GM21528 (cell line): Measurements from ENCODE around the gene MEG3.

Experiments
- ATAC-seq: cut with Tn5 transposase; IDR thresholded peaks from one replicate; pipeline ENCODE4 v1.9.1; 2021; ENCODE audit warnings: mild to moderate bottlenecking, moderate library complexity; ENCODE audit not compliant: unreplicated experiment, low FRiP score

Gene MEG3

GRCh38 chr14:100861937-100862247 lies 36.0 kb downstream of the MEG3 start:
- ATAC-seq: no peak

DNA sequence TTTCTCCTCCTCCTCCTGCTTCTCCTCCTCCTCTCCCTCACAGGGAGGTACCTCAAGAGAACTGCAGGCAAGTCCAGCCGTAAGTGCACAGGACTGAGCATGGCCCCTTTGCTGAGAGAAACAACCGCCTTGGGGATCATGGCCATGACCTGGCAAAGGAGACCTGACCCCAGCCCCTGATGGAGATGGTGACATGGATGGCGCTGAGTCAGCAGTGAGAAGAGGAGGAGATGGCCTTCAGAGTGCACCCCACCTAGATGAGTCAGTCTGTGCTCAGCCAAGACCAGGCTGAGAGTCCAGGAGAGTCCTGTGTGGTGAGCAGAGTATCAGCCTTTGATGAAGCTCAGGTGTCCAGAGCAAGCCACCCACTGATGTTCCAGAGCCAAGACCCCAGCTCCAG lies 36.4 kb downstream of the MEG3 start:
- ATAC-seq: no peak

DNA sequence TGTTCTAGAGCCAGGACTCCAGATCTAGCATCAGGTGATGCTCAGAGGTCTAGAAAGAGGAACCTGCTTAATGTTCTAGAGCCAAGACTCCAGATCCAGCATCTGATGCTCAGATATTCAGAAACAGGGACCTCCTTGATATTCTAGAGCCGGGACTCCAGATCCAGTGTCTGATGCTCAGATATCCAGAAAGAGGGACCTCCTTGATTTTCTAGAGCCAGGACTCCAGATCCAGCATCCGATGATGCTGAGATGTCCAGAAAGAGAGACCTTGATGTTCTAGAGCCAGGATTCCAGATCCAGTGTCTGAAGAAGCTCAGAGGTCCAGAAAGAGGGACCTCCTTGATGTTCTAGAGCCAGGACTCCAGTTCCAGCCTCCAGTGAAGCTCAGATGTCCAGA lies 36.9 kb downstream of the MEG3 start:
- no peak for ATAC-seq

- no peak for ATAC-seq
Measured at GRCh38 chr14:100864206-100864605, 38.3 kb downstream of the MEG3 start.

DNA sequence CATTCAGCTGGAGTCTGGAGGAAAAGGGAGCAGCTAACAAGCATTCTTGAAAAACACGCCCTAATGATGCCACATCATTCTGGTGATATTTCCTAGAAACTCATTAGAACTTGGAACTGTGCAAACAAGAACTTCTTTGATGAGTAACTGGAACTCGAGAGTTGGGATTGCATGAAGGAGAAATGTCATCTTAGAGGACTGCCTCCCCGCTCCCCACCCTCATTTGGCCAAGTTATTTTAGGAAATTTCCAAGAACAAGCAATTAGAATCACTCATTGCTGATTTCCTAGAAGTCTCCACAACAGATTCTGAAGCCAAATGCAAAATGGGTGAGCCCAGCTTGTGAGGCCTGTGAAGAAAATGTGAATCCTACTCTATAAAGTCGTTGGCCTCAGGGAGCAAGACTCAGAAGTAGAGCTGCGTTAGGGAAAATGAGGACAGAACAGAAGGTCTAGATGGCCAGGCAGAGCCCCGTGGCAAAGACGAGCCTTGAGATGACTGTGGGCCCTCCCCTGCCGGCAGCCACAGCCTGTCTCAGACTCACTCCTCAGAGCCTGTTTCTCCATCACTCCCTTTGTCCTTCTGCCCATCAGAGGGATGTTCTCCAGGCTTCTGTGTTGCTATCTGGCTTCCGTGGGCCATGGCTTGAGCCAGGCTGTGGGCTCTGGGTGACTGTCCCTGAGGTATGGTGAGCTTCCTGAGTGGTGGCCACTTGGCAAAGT lies 39.2 kb downstream of the MEG3 start:
- no peak for ATAC-seq

DNA sequence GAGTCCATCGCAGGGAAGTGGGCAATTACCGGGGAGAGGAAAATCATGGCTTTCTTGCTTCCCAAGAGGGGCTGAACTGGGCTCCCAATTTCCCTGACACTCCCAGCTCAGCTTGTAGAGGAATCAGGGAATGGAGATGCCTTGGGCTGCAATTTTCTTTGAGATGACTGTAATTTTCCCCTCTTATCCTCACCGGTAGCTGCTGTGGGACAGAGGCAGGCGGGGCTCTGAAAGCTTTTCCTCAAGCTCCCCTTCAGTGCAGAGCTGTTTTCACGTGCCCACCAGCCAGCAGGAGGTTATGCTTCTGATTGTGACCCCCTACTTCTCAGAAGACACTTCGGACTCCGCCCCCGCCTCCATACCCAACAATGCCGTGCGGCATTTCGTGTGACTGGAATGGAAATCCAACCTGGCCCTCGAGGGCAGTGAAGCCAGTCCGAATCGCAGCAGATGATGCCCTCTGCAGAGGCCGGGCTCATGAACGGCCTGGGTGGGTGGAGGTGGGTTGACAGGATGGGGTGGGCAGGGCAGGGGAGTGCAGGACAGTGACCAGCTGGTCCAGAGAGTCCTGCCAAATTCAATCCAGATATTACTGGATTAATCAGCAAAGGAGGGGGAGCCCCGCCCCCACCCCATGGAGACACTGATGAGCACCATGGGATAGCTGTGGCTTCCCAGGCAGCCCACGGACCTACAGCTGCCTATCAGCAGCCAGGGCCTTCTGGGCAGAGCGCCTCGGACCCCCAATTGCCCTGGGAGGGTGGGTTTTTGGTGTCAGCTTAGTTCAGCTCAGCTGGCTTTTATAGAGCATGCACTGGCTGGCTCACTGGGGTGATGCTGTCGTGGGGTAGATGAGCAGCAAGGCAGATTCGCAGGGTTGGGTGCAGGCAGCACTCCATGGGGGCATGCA lies 40.0 kb downstream of the MEG3 start:
- ATAC-seq: no peak

GRCh38 chr14:100866666-100867630 lies 41.0 kb downstream of the MEG3 start:
- ATAC-seq: no peak

- ATAC-seq: no peak
Measured at GRCh38 chr14:100867631-100868315, 41.9 kb downstream of the MEG3 start.

DNA sequence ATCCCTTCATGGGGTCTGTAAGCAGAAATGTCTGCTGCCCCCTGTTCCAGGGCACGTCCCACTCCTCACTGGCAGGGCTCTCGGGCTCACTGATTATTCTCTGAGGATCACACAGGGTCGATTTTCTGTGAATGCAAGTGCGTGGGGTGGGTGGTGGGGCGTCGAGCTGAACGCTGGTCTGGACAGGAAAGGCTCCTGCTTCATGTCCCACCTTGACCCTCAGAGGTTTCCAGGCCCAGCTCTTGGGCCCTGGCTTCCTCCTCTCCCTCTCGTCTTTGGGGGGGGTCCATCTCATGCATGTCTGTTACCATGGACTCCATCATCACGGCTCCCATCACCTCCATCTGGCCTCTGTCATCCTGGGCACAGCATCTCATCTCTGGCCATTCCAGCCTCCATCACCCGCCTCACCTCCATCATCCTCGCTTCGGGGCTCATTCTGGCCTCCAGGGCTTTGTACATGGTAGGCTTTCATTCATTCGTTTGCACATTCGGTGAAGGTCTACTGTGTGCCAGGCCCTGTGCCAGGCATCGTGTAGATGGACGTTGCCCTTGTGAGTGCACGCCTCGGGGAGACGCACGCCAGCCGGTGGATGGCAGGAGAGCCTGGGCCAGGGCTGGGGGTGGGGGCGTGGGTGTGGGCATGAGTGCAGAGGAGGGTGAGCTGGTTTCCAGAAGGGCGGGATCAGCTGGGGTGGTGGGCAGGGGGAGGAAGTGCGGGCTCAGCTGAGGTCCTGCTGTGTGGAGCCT lies 42.9 kb downstream of the MEG3 start:
- ATAC-seq: no peak

DNA sequence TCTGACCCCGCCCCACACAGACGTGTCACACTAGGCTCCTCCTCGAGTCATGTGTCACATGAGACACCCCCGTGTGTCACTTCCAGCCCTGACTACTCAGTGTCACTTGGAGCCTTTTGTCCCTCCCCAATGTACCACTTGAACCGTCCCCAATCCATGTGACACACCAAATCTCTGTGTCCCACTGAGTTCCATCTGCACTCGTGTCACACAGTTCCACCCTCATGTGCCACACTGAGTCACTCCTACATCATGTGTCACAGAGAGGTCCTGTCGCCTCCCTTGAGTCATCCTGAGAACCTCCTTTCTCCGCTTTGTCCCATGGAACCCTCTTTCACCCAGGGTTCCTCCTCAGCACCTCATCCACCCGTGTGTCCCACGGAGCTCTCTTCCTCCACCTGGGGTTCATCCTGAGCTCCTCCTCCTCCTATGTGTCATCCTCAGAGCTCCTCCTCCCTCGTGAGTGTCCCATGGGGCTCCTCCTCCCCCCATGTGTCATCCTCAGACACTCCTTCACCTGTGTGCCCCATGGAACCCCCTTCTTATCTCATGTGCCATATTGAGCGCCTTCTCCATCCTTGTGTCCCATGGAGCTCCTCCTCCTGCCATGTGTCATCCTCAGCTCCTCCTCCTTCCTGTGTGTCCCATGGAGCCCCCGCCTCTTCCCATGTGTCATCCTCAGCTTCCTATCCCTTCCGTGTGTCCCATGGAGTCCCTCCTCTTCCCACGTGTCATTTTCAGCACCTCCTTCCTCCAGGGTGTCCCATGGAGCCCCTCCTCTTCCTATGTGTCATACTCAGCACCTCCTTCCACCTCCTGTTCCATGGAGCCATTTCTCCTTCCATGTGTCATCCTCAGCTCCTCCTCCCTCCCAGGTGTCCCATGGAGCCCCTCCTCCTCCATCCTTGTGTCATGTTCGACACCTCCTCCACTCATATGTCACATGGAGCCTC lies 45.6 kb downstream of the MEG3 start:
- no peak for ATAC-seq

GRCh38 chr14:100872259-100873095 lies 46.6 kb downstream of the MEG3 start:
- no peak for ATAC-seq

- ATAC-seq: no peak
Measured at GRCh38 chr14:100873096-100873482, 47.2 kb downstream of the MEG3 start.

- ATAC-seq: no peak
Measured at GRCh38 chr14:100874051-100874410, 48.1 kb downstream of the MEG3 start.

DNA sequence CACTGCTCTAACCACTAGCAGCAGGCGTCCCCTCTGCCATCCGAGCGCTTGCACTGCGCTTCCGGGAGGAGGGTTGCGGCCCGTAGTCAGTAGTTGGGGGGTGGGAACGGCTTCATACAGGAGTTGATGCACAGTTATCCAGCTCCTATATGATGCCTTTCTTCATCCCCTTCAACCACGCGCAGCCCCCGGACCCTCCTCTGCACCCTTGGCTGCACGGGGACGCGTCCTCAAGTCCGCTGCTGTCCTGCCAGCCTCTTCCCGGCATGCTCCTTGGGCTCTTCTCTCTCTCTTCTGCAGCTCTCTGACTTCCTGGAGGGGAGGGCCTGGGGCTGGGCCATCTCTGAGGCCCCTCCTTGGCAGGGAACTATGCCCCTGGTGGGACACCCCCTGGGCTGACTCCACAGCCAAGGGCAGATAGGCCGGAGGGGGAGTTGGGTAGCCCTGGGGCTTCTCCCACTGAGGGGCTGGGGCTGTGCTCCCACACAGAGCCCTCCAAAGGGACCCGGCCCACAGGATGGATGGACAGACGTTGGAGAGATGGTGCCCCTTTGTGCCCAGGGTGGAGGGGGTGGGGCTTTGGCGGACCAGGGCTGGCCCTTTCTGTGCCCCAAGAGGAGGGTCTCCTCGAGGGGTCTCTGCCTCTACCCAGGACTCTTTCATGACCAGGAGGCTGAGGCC lies 48.6 kb downstream of the MEG3 start:
- no peak for ATAC-seq

DNA sequence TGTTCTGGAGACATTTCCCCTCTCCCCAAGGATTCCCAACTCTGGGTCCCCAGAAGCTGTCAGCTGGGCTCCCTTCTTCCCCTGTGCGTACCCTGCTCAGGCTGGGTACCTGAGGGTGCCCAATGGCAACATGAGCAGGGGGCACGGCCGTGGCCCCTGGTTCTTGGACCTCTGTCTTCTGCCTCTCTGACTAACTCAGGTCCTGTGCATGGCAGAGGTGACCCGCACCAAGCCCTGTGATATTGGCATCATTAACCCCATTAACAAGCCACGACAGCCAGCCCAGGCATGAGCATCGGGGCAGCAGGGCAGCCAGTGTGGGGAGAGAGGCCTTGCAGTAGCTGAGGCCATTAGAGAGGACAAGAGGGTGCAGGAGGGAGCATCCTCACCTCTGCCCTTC lies 49.2 kb downstream of the MEG3 start:
- ATAC-seq: no peak

DNA sequence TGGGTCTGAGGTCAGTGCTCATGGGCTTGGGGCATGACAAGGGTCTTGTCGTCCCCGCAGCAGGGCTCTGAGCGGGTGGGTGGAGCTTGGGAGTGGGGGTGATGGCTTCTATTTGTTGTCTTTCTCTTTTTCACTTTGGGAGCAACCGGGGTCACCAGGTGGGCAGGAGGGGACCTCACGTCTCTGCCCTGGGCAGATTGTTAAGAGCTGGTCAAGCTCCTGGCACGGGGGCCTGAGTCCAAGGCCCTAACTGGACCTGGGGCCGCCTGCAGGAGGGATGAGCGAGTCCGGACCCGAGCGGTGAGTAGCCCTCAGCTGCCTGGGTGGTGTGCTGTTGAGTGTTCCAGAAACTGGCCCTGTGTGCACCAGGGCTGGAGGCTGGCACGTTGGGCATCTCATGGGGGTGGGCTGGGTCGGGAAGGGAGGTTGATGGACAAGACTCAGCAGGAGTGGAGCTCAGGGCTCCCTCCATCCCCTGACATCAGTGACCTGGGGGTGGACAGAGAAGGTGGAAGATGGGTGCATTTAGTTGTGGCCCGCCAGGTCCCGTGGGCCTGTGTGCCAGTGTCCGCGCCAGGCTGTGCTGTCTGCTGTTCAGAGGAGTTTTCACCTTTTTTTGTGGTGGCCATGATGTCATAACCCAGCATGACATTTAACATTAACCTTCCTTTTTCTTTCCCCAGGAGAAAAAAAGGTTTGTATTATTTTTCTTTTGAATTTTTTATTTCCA lies 50.1 kb downstream of the MEG3 start:
- no peak for ATAC-seq
